ENCODE measurements around the gene SBNO2. TPM values are rescaled to one million over a fixed set of nuclear protein-coding genes. Genes with fewer than 3 reads are reported as not detected.

SBNO2 gene
- total and polyA plus RNA-seq, 2 of the 4 experiments (the other 2 are of a cell fraction) = 13.4 to 40.5 TPM

DNA sequence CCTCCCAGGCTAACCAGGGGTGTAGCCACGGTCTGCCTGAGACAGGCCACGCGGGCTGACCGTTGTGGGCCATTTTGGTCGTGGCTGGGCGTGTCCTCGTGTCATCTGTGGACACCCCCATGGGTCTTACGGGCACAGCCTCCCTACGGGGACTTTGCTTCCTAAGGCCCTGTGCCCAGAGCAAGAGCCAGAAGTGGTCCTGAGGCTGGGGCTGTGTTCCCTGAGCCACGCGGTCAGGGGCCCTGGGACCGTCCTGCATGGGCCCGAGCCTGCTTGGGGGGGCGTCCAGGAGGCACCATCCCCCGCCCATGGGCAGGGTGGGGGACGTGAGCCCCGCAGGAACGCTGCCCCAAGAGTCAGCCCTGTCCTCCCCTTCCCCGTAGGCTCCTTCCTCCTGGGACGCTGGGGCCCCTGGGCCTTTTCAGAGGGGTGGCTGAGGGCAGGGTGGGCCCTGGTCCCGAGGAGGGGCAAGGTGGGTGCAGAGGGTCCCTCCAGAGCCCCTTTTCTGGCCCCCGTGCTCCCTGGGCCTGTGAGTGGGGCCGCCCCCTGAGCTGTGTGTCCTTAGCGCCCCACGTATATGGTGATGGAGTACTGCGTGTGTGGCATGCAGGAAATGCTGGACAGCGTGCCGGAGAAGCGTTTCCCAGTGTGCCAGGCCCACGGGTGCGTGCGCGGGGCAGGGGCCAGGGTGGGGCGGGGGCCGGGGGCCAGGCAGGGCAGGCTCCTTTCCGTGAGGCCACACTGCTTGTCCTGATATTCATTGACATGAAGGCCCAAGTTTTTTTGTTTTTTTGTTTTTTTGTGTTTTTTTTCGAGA, 44.9 kb upstream of the SBNO2 start:
- dilution Hi-C loops (cut with HindIII; ENCODE audit: low sequenced_read_pairs, unreplicated experiment) = no loop called here
- ChIA-PET CTCF (no interaction called here), POLR2A (ENCODE audit: unreplicated experiment) (no interaction called here)
- Histone ChIP-seq H2BK5ac (ENCODE audit: low read depth, low read length, poor library complexity, severe bottlenecking) (no peak overlapping the region), H3K27ac (ENCODE audit: insufficient read depth, low read length) (no peak overlapping the region), H4K91ac (ENCODE audit: insufficient read depth, low read depth, low read length) (no peak overlapping the region), H4K20me1 (ENCODE audit: insufficient read depth, low read length) (peaks cover 53% of the 10 kb centered on the region), H3K36me3 (ENCODE audit: control insufficient read depth, insufficient read depth, low read length) (peaks cover 34% of the 10 kb centered on the region; the same call in 1 of the 2 replicates), H2BK120ac (ENCODE audit: low read depth, low read length) (no peak overlapping the region), H2AK9ac (replicated peaks; ENCODE audit: low read depth, low read length, poor library complexity) (peak overlapping the region; percentile 65), H3K4me3 (ENCODE audit: insufficient read depth, low read depth, low read length) (no peak overlapping the region), H2AK5ac (ENCODE audit: low read depth, low read length) (0 out of 2 replicates have a peak overlapping the region, but pooled peaks have one; percentile 12), H2BK20ac (ENCODE audit: low read depth, low read length) (no peak overlapping the region), H3K18ac (ENCODE audit: low read depth, low read length) (no peak overlapping the region), H3K4me2 (ENCODE audit: low read depth, low read length) (no peak overlapping the region), H3K4me1 (ENCODE audit: control insufficient read depth, insufficient read depth, low read length) (peaks cover 15% of the 10 kb centered on the region), H3K4ac (ENCODE audit: low read depth, low read length) (no peak overlapping the region), H3K9me1 (ENCODE audit: insufficient read depth, low read length) (peaks cover 11% of the 10 kb centered on the region), H2BK15ac (ENCODE audit: low read depth, low read length) (no peak overlapping the region), H3K27me3 (ENCODE audit: control insufficient read depth, insufficient read depth, low read length) (no peaks in the 10 kb centered on the region), H2AFZ (replicated peaks; ENCODE audit: low read length, poor library complexity) (no peak overlapping the region), H3K56ac (ENCODE audit: extremely low read depth, insufficient read depth, low read length) (no peak overlapping the region), H3K9ac (ENCODE audit: low read depth, low read length) (no peak overlapping the region), H4K8ac (ENCODE audit: low read depth in 2 of 2, low read length in 2 of 2) (no peak overlapping the region), H3K14ac (replicated peaks; ENCODE audit: low read depth, low read length) (no peak overlapping the region), H3K9me3 (ENCODE audit: control insufficient read depth, insufficient read depth, low read length) (no peaks in the 10 kb centered on the region), H4K5ac (ENCODE audit: low read depth, low read length) (no peak overlapping the region), H3K23ac (ENCODE audit: low read depth, low read length) (no peak overlapping the region), H3K79me1 (ENCODE audit: low read depth in 1 of 2, low read length in 2 of 2) (peaks cover 18 to 76% of the 10 kb centered on the region in 2 experiments; a peak in 3 of 4 replicates)
- no peak for DNase-seq
- 94% methylated on average over 24 of the region's 37 CpGs; no CpG with 5 or more reads in 1 of the 2 experiments for WGBS, 2 experiments (ENCODE audit: extremely low coverage in 2 of 2, insufficient read length in 1 of 2)
- intact Hi-C loops (cut with micrococcal nuclease) = no loop called here
- TF ChIP-seq NFE2L2 (IDR thresholded peaks at IDR 0.05; ENCODE audit: low read depth, low read length) = no peak
- TF ChIP-seq MAZ (IDR thresholded peaks at IDR 0.05; ENCODE audit: borderline replicate concordance, low read depth, low read length) = no peak
- TF ChIP-seq POLR2A (IDR thresholded peaks at IDR 0.05; ENCODE audit: low read depth, low read length) = no peak; the same call in 1 of the 2 replicates
- TF ChIP-seq MAFK (IDR thresholded peaks at IDR 0.05; ENCODE audit: low read depth, low read length) = no peak
- TF ChIP-seq, protein P1, sequence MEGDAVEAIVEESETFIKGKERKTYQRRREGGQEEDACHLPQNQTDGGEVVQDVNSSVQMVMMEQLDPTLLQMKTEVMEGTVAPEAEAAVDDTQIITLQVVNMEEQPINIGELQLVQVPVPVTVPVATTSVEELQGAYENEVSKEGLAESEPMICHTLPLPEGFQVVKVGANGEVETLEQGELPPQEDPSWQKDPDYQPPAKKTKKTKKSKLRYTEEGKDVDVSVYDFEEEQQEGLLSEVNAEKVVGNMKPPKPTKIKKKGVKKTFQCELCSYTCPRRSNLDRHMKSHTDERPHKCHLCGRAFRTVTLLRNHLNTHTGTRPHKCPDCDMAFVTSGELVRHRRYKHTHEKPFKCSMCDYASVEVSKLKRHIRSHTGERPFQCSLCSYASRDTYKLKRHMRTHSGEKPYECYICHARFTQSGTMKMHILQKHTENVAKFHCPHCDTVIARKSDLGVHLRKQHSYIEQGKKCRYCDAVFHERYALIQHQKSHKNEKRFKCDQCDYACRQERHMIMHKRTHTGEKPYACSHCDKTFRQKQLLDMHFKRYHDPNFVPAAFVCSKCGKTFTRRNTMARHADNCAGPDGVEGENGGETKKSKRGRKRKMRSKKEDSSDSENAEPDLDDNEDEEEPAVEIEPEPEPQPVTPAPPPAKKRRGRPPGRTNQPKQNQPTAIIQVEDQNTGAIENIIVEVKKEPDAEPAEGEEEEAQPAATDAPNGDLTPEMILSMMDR (conservative IDR thresholded peaks at IDR 0.05; ENCODE audit: low read depth, low read length) = no peak
- no peak for TF ChIP-seq MXI1 (IDR thresholded peaks at IDR 0.05; ENCODE audit: borderline replicate concordance, low read depth, low read length)
- TF ChIP-seq, protein P2, sequence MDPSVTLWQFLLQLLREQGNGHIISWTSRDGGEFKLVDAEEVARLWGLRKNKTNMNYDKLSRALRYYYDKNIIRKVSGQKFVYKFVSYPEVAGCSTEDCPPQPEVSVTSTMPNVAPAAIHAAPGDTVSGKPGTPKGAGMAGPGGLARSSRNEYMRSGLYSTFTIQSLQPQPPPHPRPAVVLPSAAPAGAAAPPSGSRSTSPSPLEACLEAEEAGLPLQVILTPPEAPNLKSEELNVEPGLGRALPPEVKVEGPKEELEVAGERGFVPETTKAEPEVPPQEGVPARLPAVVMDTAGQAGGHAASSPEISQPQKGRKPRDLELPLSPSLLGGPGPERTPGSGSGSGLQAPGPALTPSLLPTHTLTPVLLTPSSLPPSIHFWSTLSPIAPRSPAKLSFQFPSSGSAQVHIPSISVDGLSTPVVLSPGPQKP (IDR thresholded peaks at IDR 0.05; ENCODE audit: borderline replicate concordance, low read depth, low read length) = no peak
- TF ChIP-seq BHLHE40 (IDR thresholded peaks at IDR 0.05; ENCODE audit: low read depth, low read length) = no peak
- TF ChIP-seq RAD21 (IDR thresholded peaks at IDR 0.05; ENCODE audit: low read length) = no peak
- no peak for TF ChIP-seq CEBPB (IDR thresholded peaks at IDR 0.05; ENCODE audit: low read depth, low read length)
- no peak for TF ChIP-seq USF2 (IDR thresholded peaks at IDR 0.05; ENCODE audit: low read depth, low read length)
- no peak for TF ChIP-seq FOS (IDR thresholded peaks at IDR 0.05; ENCODE audit: low read depth, low read length)
- no peak for TF ChIP-seq RFX5 (IDR thresholded peaks at IDR 0.05; ENCODE audit: low read depth, low read length)
- TF ChIP-seq RCOR1 (IDR thresholded peaks at IDR 0.05; ENCODE audit: insufficient replicate concordance, low read length) = no peak
- ATAC-seq (ENCODE audit: low read depth) = no peak
- in situ Hi-C loops (cut with MboI; ENCODE audit: low sequenced_read_pairs) = no loop called here
- BruUV-seq (replicated peaks) = no TSS peak

Data from IMR-90 (cell line).